SU-DHL-6 (cell line): Measurements from ENCODE around the gene PROX2.
A peak's percentile ranks its signal among the peaks of the same experiment; 100 is the strongest.

Experiments
- H2AFZ ChIP-seq: fragments of 200-600 bp; sonication (generic); 2 replicates; pipeline ENCODE4 v1.6.1; 2014; ENCODE audit warnings: low read depth, mild to moderate bottlenecking, moderate library complexity, mixed read lengths, antibody characterized with exemption, low read length; ENCODE audit not compliant: severe bottlenecking
- H3F3A ChIP-seq: fragments of 200-600 bp; shearing (Covaris generic); 2 replicates; pipeline ENCODE4 v1.6.0; 2016; ENCODE audit warnings: antibody characterized with exemption, mild to moderate bottlenecking; ENCODE audit not compliant: insufficient read depth
- H3K27ac ChIP-seq: fragments of 200-600 bp; sonication (generic); 2 replicates; pipeline ENCODE4 v1.5.1; 2016; ENCODE audit warnings: low read depth, mild to moderate bottlenecking, low read length, moderate library complexity, mixed read lengths
- H3K27me3 ChIP-seq: fragments of 200-600 bp; sonication (generic), shearing (Covaris generic); 2 replicates; pipeline ENCODE4 v1.6.0; 2014; ENCODE audit warnings: mild to moderate bottlenecking, low read length
- H3K36me3 ChIP-seq: fragments of 200-600 bp; sonication (generic); 2 replicates; pipeline ENCODE4 v1.6.1; 2014; ENCODE audit warnings: mild to moderate bottlenecking, low read length, mixed read lengths
- H3K4me2 ChIP-seq: fragments of 300-600, 200-600 bp; shearing (Covaris generic), sonication (generic); 2 replicates; pipeline ENCODE4 v1.6.0; 2014; ENCODE audit warnings: low read length, low read depth, mild to moderate bottlenecking; ENCODE audit not compliant: poor library complexity, severe bottlenecking
- H3K4me3 ChIP-seq: fragments of 200-600 bp; sonication (generic); 2 replicates; pipeline ENCODE4 v1.5.1; 2014; ENCODE audit warnings: antibody characterized with exemption, low read length, mild to moderate bottlenecking, mixed read lengths; ENCODE audit not compliant: insufficient read depth, poor library complexity, severe bottlenecking
- H3K79me2 ChIP-seq: fragments of 200-600 bp; sonication (generic); 2 replicates; pipeline ENCODE4 v1.6.1; 2014; ENCODE audit warnings: mild to moderate bottlenecking, low read length, moderate library complexity; ENCODE audit not compliant: insufficient read depth
- H3K9ac ChIP-seq: fragments of 200-600 bp; sonication (generic); 2 replicates; pipeline ENCODE4 v1.7.0; 2014; ENCODE audit warnings: mild to moderate bottlenecking, low read length
- H3K9me2 ChIP-seq: fragments of 200-600 bp; sonication (generic); replicated peaks from 2 replicates; pipeline ENCODE4 v1.6.1; 2014; ENCODE audit warnings: low read length; ENCODE audit not compliant: insufficient read depth
- H3K9me3 ChIP-seq: fragments of 200-600 bp; sonication (generic); 2 replicates; pipeline ENCODE4 v1.6.1; 2014; ENCODE audit warnings: low read length, mixed read lengths; ENCODE audit not compliant: insufficient read depth
- H4K20me1 ChIP-seq: fragments of 200-600 bp; sonication (generic); 2 replicates; pipeline ENCODE4 v1.6.1; 2014; ENCODE audit warnings: low read depth, mild to moderate bottlenecking, antibody characterized with exemption, low read length, moderate library complexity, mixed read lengths
- CTCF ChIP-seq: fragments of 200-600 bp; sonication (generic); IDR thresholded peaks from one replicate; pipeline ENCODE4 v1.5.1; 2017; ENCODE audit warnings: antibody characterized with exemption, mild to moderate bottlenecking, low read length, moderate library complexity; ENCODE audit not compliant: insufficient read depth, poor library complexity, severe bottlenecking
- EZH2phosphoT487 ChIP-seq: fragments of 200-600 bp; sonication (generic), shearing (Covaris generic); conservative IDR thresholded peaks from 2 replicates; pipeline ENCODE4 v1.6.1; 2018; ENCODE audit warnings: mild to moderate bottlenecking, antibody characterized with exemption, low read length, moderate library complexity, mixed read lengths

The PROX2 gene

GRCh38 chr14:74906925-74907521 lies 31.1 kb upstream of the PROX2 start:
- Histone ChIP-seq H3K9ac (no peak overlapping the region), H3K4me3 (no peak overlapping the region), H2AFZ (no peak overlapping the region), H3K4me2 (no peak overlapping the region), H3K9me3 (no peaks in the 10 kb centered on the region), H3F3A (peaks cover 17% of the 10 kb centered on the region; the same call in 1 of the 2 replicates), H3K79me2 (no peaks in the 10 kb centered on the region), H4K20me1 (no peaks in the 10 kb centered on the region), H3K9me2 (no peaks in the 10 kb centered on the region), H3K27me3 (no peaks in the 10 kb centered on the region), H3K36me3 (no peaks in the 10 kb centered on the region), H3K27ac (no peak overlapping the region)
- TF ChIP-seq CTCF (peak; percentile 9), EZH2phosphoT487 (no peak)

- no peak overlapping the region for H3K4me2 ChIP-seq
- no peak overlapping the region for H3K9ac ChIP-seq
- no peak overlapping the region for H2AFZ ChIP-seq
- H3K79me2 ChIP-seq: no peaks in the 10 kb centered on the region
- H3K27me3 ChIP-seq: no peaks in the 10 kb centered on the region
- no peaks in the 10 kb centered on the region for H3K9me2 ChIP-seq
- no peak overlapping the region for H3K27ac ChIP-seq
- no peaks in the 10 kb centered on the region for H4K20me1 ChIP-seq
- H3F3A ChIP-seq: peaks cover 21% of the 10 kb centered on the region; the same call in 1 of the 2 replicates
- TF ChIP-seq CTCF (peak; percentile 97), EZH2phosphoT487 (no peak)
- H3K9me3 ChIP-seq: no peaks in the 10 kb centered on the region
- no peak overlapping the region for H3K4me3 ChIP-seq
- H3K36me3 ChIP-seq: peaks cover 13% of the 10 kb centered on the region
Observed at GRCh38 chr14:74905595-74906142, 29.7 kb upstream of the PROX2 start.

- H3K36me3 ChIP-seq: peaks cover 21% of the 10 kb centered on the region
- no peaks in the 10 kb centered on the region for H4K20me1 ChIP-seq
- no peak overlapping the region for H3K4me2 ChIP-seq
- no peaks in the 10 kb centered on the region for H3K9me2 ChIP-seq
- no peak overlapping the region for H3K4me3 ChIP-seq
- no peak overlapping the region for H3K27ac ChIP-seq
- H2AFZ ChIP-seq: no peak overlapping the region
- no peak overlapping the region for H3K9ac ChIP-seq
- H3K27me3 ChIP-seq: no peaks in the 10 kb centered on the region
- H3K9me3 ChIP-seq: no peaks in the 10 kb centered on the region
- H3F3A ChIP-seq: peaks cover 21% of the 10 kb centered on the region; the same call in 1 of the 2 replicates
- H3K79me2 ChIP-seq: no peaks in the 10 kb centered on the region
- TF ChIP-seq EZH2phosphoT487 (no peak), CTCF (no peak)
Observed at GRCh38 chr14:74904635-74905503, 28.9 kb upstream of the PROX2 start.
